ENCODE measurements around the gene SEC24C. TPM values are rescaled to one million over a fixed set of nuclear protein-coding genes. Genes with fewer than 3 reads are reported as not detected.
"Not testable (repeated sequence)": the region's sequence is repeated elsewhere in the genome, so short reads cannot be mapped to it uniquely, and the experiment has no call there.

Gene SEC24C
- total RNA-seq, 5 donors from 2014 or later (not counting 1 experiment from before 2014, with no cell fraction given): 77.7 to 107 (median 92.2) TPM

- peaks cover 0 to 12% of the 10 kb centered on the region in 2 donors for H3K36me3 ChIP-seq (ENCODE audit: control insufficient read depth in 2 of 2, extremely low read depth in 1 of 2, insufficient read depth in 1 of 2, low read length in 1 of 2)
- H3K9me3 Mint-ChIP-seq; H3K27ac Mint-ChIP-seq; H3K4me3 Mint-ChIP-seq; H3K9me3 ChIP-seq; H3K27ac ChIP-seq (ENCODE audit: low read length); CTCF ChIA-PET; ATAC-seq (replicated peaks in 1 of 4); DNase-seq; H3K4me3 ChIP-seq (ENCODE audit: control insufficient read depth in 1 of 2, extremely low read depth in 1 of 2, low read length in 1 of 2); H3K4me1 Mint-ChIP-seq; H3K4me1 ChIP-seq (ENCODE audit: control insufficient read depth in 1 of 2, extremely low read depth in 1 of 2, insufficient read depth in 2 of 2, low read length in 2 of 2); H3K27me3 ChIP-seq (replicated peaks in 1 of 2; ENCODE audit: control insufficient read depth in 2 of 2, extremely low read depth in 1 of 2, insufficient read depth in 2 of 2, low read length in 1 of 2); H3K27me3 Mint-ChIP-seq: not testable (repeated sequence)
- peaks cover 31% of the 10 kb centered on the region for H3K36me3 Mint-ChIP-seq
- WGBS (ENCODE audit: insufficient coverage): no CpG with 5 or more reads among the region's 2 CpGs
- POLR2A ChIA-PET: interaction anchor here in 1 of 2 donors (0.7 kb wide), 1 partner anchor 1315 kb away, joined by 3 read pairs; no protein-coding TSS in a partner anchor
Observed at GRCh38 chr10:73706488-73706887, 37.7 kb upstream of the SEC24C start.

DNA sequence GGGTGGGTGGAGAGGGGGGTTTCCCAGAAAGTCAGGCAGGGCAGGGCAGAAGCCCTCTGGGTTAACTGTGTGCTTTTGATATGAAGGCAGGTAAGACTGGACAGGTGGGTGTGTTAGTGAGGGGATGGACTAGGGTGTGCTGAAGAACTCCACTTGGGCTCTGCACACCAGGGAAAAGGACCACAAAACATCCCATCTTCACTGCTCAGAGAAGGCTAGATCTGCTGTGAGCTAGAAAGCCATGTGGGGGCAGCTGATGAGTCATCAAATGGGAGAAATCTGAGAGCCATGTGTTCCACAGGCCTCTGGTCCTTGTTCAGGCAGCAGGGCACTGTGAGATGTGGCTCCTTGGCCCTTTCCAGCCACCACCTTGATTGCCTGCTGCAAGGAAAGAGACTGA, 36.5 kb upstream of the SEC24C start:
- ATAC-seq (replicated peaks in 1 of 4); POLR2A ChIA-PET; H3K4me1 ChIP-seq (ENCODE audit: control insufficient read depth in 1 of 2, extremely low read depth in 1 of 2, insufficient read depth in 2 of 2, low read length in 2 of 2); H3K4me3 ChIP-seq (ENCODE audit: control insufficient read depth in 1 of 2, extremely low read depth in 1 of 2, low read length in 1 of 2); H3K27me3 ChIP-seq (replicated peaks in 1 of 2; ENCODE audit: control insufficient read depth in 2 of 2, extremely low read depth in 1 of 2, insufficient read depth in 2 of 2, low read length in 1 of 2); H3K27ac Mint-ChIP-seq; H3K4me1 Mint-ChIP-seq; H3K4me3 Mint-ChIP-seq; DNase-seq; CTCF ChIA-PET; H3K9me3 ChIP-seq; H3K27ac ChIP-seq (ENCODE audit: low read length); H3K27me3 Mint-ChIP-seq; H3K9me3 Mint-ChIP-seq: not testable (repeated sequence)
- H3K36me3 ChIP-seq (ENCODE audit: control insufficient read depth in 2 of 2, extremely low read depth in 1 of 2, insufficient read depth in 1 of 2, low read length in 1 of 2): peaks cover 0 to 12% of the 10 kb centered on the region in 2 donors
- peaks cover 31% of the 10 kb centered on the region for H3K36me3 Mint-ChIP-seq

DNA sequence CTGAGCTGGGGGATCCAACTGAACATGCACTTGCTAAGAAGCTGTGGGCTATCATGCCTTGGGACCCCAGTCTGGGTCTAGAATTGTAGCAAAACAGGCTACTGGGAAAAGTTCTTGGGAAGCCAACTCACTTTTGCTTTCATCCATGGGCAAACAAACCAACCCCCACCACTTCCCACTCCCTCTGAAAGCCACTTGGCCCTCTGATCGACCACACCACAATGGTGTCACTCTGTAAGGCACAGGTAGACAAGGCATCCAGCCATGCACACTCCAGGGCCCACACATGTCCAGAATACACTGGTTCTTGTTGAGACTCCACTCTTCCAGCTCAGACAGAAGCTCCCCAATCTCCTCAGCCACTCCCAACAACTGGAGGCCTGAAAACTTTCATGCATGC, 36.0 kb upstream of the SEC24C start:
- H3K4me1 ChIP-seq (ENCODE audit: control insufficient read depth in 1 of 2, extremely low read depth in 1 of 2, insufficient read depth in 2 of 2, low read length in 2 of 2); H3K9me3 ChIP-seq; H3K27me3 Mint-ChIP-seq; POLR2A ChIA-PET; H3K4me1 Mint-ChIP-seq; ATAC-seq (replicated peaks in 1 of 4); CTCF ChIA-PET; DNase-seq; H3K4me3 ChIP-seq (ENCODE audit: control insufficient read depth in 1 of 2, extremely low read depth in 1 of 2, low read length in 1 of 2); H3K27me3 ChIP-seq (replicated peaks in 1 of 2; ENCODE audit: control insufficient read depth in 2 of 2, extremely low read depth in 1 of 2, insufficient read depth in 2 of 2, low read length in 1 of 2); H3K27ac Mint-ChIP-seq; H3K4me3 Mint-ChIP-seq; H3K27ac ChIP-seq (ENCODE audit: low read length); H3K9me3 Mint-ChIP-seq: not testable (repeated sequence)
- WGBS (ENCODE audit: insufficient coverage): 100% methylated on average over 1 of the region's 1 CpG
- H3K36me3 Mint-ChIP-seq: peaks cover 35% of the 10 kb centered on the region
- H3K36me3 ChIP-seq (ENCODE audit: control insufficient read depth in 2 of 2, extremely low read depth in 1 of 2, insufficient read depth in 1 of 2, low read length in 1 of 2): peaks cover 0 to 12% of the 10 kb centered on the region in 2 donors

- peaks cover 0 to 20% of the 10 kb centered on the region in 2 donors for H3K36me3 ChIP-seq (ENCODE audit: control insufficient read depth in 2 of 2, extremely low read depth in 1 of 2, insufficient read depth in 1 of 2, low read length in 1 of 2)
- H3K27me3 Mint-ChIP-seq; H3K27me3 ChIP-seq (replicated peaks in 1 of 2; ENCODE audit: control insufficient read depth in 2 of 2, extremely low read depth in 1 of 2, insufficient read depth in 2 of 2, low read length in 1 of 2); DNase-seq; H3K4me1 Mint-ChIP-seq; H3K9me3 ChIP-seq; H3K27ac ChIP-seq (ENCODE audit: low read length); H3K9me3 Mint-ChIP-seq; H3K4me3 Mint-ChIP-seq; CTCF ChIA-PET; H3K4me1 ChIP-seq (ENCODE audit: control insufficient read depth in 1 of 2, extremely low read depth in 1 of 2, insufficient read depth in 2 of 2, low read length in 2 of 2); POLR2A ChIA-PET; H3K27ac Mint-ChIP-seq; ATAC-seq (replicated peaks in 1 of 4); H3K4me3 ChIP-seq (ENCODE audit: control insufficient read depth in 1 of 2, extremely low read depth in 1 of 2, low read length in 1 of 2): not testable (repeated sequence)
- WGBS (ENCODE audit: insufficient coverage): no CpG with 5 or more reads among the region's 5 CpGs
- peaks cover 28% of the 10 kb centered on the region for H3K36me3 Mint-ChIP-seq
Observed at GRCh38 chr10:73711683-73712082, 32.5 kb upstream of the SEC24C start.

- no CpG with 5 or more reads among the region's 3 CpGs for WGBS (ENCODE audit: insufficient coverage)
- POLR2A ChIA-PET; H3K4me1 ChIP-seq (ENCODE audit: control insufficient read depth in 1 of 2, extremely low read depth in 1 of 2, insufficient read depth in 2 of 2, low read length in 2 of 2); H3K4me3 ChIP-seq (ENCODE audit: control insufficient read depth in 1 of 2, extremely low read depth in 1 of 2, low read length in 1 of 2); H3K27ac Mint-ChIP-seq; H3K9me3 ChIP-seq; ATAC-seq (replicated peaks in 1 of 4); H3K27me3 ChIP-seq (replicated peaks in 1 of 2; ENCODE audit: control insufficient read depth in 2 of 2, extremely low read depth in 1 of 2, insufficient read depth in 2 of 2, low read length in 1 of 2); H3K4me1 Mint-ChIP-seq; H3K27ac ChIP-seq (ENCODE audit: low read length); H3K9me3 Mint-ChIP-seq; H3K27me3 Mint-ChIP-seq; H3K4me3 Mint-ChIP-seq; CTCF ChIA-PET; DNase-seq: not testable (repeated sequence)
- H3K36me3 Mint-ChIP-seq: peaks cover 41% of the 10 kb centered on the region
- H3K36me3 ChIP-seq (ENCODE audit: control insufficient read depth in 2 of 2, extremely low read depth in 1 of 2, insufficient read depth in 1 of 2, low read length in 1 of 2): peaks cover 0 to 41% of the 10 kb centered on the region in 2 donors
Observed at GRCh38 chr10:73713912-73714311, 30.3 kb upstream of the SEC24C start.

DNA sequence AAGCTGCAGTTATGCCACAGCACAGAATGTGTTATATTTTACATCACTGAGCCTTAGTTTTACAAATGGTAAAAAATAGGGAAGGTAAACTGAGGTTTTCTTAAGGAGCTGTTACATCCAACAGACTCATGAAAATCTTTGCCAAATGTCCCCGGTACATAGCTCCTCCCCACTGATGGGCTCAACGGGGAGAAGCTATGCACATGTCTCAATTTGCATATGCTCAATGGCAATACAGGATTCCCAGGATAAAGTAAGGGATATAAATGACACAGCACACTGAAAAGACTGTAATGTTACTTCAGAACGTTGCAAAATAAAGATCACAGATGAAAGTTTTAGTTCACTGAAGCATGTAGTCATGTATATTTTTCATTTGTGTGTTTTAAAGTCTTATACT, 29.7 kb upstream of the SEC24C start:
- H3K27ac ChIP-seq (ENCODE audit: low read length); H3K27me3 Mint-ChIP-seq; ATAC-seq (replicated peaks in 1 of 4); H3K27ac Mint-ChIP-seq; H3K9me3 ChIP-seq; H3K4me3 Mint-ChIP-seq; POLR2A ChIA-PET; H3K9me3 Mint-ChIP-seq; H3K4me1 Mint-ChIP-seq; H3K27me3 ChIP-seq (replicated peaks in 1 of 2; ENCODE audit: control insufficient read depth in 2 of 2, extremely low read depth in 1 of 2, insufficient read depth in 2 of 2, low read length in 1 of 2); H3K4me3 ChIP-seq (ENCODE audit: control insufficient read depth in 1 of 2, extremely low read depth in 1 of 2, low read length in 1 of 2); H3K4me1 ChIP-seq (ENCODE audit: control insufficient read depth in 1 of 2, extremely low read depth in 1 of 2, insufficient read depth in 2 of 2, low read length in 2 of 2); DNase-seq: not testable (repeated sequence)
- CTCF ChIA-PET: interaction anchor here in 1 of 2 donors (0.6 kb wide), 1 partner anchor 645 kb away, joined by 3 read pairs; no protein-coding TSS in a partner anchor
- H3K36me3 ChIP-seq (ENCODE audit: control insufficient read depth in 2 of 2, extremely low read depth in 1 of 2, insufficient read depth in 1 of 2, low read length in 1 of 2): peaks cover 0 to 45% of the 10 kb centered on the region in 2 donors
- H3K36me3 Mint-ChIP-seq: peaks cover 47% of the 10 kb centered on the region
- no CpG with 5 or more reads among the region's 3 CpGs for whole genome bisulfite sequencing (ENCODE audit: insufficient coverage)
